Measurements from ENCODE around the gene ALDH16A1.
"Not testable (repeated sequence)": the region's sequence is repeated elsewhere in the genome, so short reads cannot be mapped to it uniquely, and the experiment has no call there.

Gene ALDH16A1

DNA sequence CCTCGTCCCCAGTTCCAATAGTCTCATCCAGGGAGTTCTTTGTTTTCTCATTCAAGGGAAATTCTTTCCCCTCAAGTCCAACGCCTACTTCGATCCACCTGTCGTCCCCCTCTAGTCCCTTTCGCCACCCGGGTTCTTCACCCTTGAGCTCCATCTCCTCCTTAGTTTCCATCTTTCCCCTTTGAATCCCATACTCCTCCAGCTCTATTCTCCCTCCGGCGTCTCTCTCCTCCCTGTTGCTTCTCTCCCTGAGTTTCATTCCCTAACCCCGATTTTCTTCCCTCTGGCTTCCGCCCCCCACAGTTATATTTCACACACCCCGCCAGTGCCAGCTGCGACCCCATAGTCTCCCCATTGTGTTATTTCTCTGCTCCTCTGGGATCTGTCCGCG lies 11.1 kb upstream of the ALDH16A1 start:
- no peak for DNase-seq

DNA sequence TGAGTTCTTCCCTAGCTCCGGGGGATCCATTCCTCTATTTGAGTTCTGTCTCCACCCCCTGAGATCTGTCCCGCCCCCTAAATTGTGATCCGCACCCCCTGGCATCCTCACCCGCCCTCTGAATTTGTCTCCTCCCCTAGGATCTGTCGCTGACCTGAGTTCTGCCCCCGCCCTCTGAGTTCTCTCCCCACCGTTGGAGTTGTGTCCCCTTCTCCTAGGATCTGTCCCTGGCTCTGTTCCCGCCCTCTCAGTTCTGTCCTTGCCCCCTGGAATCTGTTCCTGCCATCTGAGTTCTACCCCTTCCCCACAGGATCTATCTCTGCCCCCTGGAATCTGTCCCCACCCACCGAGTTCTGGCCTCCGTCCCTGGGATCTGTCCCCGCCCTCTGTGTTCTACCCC lies 10.7 kb upstream of the ALDH16A1 start:
- DNase-seq: no peak

DNA sequence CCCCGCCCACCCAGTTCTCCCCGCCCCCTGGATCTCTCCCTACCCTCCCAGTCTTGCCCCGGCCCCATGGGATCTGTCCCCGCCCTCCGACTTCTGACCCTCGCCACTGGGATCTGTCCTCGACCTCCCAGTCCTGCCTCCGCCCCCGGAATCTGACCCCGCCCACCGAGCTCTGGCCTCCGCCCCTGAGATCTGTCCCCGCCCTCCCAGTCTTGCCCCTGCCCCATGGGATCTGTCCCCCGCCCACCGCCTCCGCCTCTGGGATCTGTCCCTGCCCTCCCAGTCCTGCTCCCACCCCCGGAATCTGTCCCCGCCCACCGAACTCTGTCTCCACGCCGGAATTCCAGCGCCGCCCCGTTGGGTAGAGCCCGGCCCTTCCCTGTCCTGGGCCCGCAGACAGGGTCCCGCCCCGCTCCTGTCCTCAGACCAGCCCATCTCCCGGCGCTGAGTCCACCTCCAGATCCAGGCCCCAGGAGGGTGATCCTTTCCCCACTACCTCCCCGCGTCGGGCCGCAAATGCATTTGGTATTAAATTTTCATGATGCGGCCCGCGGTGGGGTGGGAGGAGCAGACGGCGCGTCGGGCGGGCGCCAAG lies 10.2 kb upstream of the ALDH16A1 start:
- DNase-seq: peak; percentile 64

GRCh38 chr19:49443366-49444099 lies 9.5 kb upstream of the ALDH16A1 start:
- peak; percentile 94 for DNase-seq

DNA sequence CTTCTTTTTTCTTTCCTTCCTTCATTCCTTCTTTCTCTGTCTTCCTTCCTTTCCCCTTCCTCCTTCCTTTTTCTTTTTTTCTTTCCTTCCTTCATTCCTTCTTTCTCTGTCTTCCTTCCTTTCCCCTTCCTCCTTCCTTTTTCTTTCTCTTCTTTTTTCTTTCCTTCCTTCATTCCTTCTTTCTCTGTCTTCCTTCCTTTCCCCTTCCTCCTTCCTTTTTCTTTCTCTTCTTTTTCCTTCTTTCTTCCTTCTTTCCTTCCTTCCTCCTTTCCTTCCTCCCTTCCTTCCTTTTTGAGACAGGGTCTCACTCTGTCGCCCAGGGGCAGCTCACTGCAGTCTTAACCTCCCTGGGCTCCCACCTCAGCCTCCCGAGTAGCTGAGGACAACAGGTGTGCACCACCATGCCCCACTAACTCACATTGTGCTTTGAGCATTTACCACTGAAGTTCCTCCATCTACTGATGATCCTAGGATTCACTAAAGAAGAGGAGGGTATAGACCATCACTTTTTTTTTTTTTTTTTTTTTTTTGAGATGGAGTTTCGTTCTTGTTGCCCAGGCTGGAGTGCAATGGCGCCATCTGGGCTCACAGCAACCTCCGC lies 8.8 kb upstream of the ALDH16A1 start:
- DNase-seq: not testable (repeated sequence)

DNA sequence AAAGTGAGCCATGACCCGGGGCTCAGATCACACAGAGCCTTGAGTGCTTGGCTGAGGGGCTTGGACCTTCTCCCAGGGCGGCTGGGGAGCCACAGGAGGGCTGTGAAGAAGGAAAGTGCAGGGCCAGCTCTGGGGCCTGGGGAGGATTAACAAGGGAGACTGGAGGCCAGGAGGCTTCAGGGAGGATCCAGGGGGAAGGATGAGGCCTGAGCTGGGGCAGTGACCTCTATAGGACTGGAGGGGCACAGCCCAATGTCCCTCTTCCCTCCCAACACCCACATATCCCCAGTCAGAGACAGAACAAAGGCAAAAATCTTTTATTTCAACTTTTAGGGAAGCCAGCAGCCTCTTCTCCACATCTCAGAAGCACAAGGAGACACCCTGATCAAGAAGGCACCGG lies 7.0 kb upstream of the ALDH16A1 start:
- no peak for DNase-seq

- no peak for DNase-seq
Observed at GRCh38 chr19:49447485-49448431, 5.3 kb upstream of the ALDH16A1 start.

GRCh38 chr19:49448432-49448786 lies 4.6 kb upstream of the ALDH16A1 start:
- no peak for DNase-seq

DNA sequence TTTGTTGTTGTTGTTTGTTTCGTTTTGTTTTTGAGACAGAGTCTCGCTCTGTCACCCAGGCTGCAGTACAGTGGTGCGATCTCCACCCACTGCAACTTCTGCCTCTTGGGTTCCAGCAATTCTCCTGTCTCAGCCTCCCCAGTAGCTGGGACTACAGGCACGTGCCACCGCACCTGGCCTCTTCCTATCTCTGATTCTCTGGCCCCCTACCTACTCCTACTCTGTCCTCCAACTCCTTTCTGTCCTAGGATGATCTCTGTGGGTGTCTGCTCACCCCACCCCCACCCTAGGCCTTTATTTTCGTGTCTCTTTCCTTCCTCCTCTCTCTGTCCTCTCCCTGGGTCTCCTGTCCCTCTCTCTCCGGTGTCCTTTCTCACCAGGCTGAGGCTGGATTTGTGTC lies 2.6 kb upstream of the ALDH16A1 start:
- DNase-seq: no peak

GRCh38 chr19:49451430-49452181 lies 1.4 kb upstream of the ALDH16A1 start, which contains the start of gene PIH1D1:
Gene PIH1D1 (minus strand): TSS chr19:49451814. CDS start chr19:49451574, 240 bp downstream.
- peak; percentile 99 for DNase-seq

GRCh38 chr19:49453757-49454240 lies 774 bp downstream of the ALDH16A1 start:
- DNase-seq: peak; percentile 62

- DNase-seq: no peak
Observed at GRCh38 chr19:49455773-49456172, 2.7 kb downstream of the ALDH16A1 start.

- DNase-seq: no peak
Observed at GRCh38 chr19:49456326-49456725, 3.3 kb downstream of the ALDH16A1 start.

DNA sequence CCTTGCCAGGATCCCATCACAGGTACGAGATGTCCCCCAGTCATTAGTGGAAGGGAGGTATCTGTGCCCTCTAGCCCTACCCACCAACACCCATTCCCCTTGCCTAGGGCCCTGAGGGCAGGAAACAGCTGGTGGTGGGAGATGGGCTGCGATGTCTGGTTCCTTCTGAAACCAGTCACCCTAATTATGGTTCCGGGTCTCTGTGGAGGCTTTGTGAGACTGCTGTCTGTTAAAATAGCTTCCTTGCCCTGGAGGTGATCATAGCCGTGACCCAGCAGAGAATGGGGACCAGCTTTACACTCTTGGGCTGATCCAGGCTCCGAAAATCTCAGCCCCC lies 5.5 kb downstream of the ALDH16A1 start:
- peak; percentile 26 for DNase-seq

- DNase-seq: no peak
Observed at GRCh38 chr19:49459388-49459787, 6.4 kb downstream of the ALDH16A1 start.

GRCh38 chr19:49461130-49461529 lies 8.1 kb downstream of the ALDH16A1 start:
- DNase-seq: not testable (repeated sequence)

DNA sequence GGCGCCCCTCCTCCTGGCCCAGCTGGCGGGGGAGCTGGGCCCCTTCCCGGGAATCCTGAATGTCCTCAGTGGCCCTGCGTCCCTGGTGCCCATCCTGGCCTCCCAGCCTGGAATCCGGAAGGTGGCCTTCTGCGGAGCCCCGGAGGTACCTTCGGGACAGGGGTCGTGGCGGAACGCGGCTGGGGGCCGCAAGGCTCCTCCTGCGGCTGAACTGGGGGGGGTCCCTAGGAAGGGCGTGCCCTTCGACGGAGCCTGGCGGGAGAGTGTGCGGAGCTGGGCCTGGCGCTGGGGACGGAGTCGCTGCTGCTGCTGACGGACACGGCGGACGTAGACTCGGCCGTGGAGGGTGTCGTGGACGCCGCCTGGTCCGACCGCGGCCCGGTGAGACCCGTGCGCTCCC lies 8.6 kb downstream of the ALDH16A1 start:
- DNase-seq: no peak

GRCh38 chr19:49462492-49462891 lies 9.5 kb downstream of the ALDH16A1 start:
- DNase-seq: no peak

- no peak for DNase-seq
Observed at GRCh38 chr19:49463960-49464740, 11.1 kb downstream of the ALDH16A1 start.

DNA sequence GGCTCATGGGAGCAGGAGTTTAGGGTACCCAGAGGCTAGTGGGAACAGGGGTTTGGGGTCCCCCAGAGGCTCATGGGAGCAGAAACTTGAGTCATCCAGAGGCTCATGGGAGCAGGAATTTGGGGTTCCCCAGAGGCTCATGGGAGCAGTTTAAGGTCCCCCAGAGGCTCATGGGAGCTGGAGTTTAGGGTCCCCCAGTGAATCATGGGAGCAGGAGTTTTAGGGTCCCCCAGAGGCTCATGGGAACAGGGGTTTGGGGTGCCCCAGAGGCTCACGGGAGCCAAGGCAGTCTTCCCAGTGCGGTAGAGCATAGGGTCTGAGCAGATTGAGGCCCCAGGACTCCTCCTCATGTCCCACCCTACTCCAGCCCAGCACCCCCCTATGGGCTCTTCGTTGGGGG lies 12.3 kb downstream of the ALDH16A1 start:
- no peak for DNase-seq

DNA sequence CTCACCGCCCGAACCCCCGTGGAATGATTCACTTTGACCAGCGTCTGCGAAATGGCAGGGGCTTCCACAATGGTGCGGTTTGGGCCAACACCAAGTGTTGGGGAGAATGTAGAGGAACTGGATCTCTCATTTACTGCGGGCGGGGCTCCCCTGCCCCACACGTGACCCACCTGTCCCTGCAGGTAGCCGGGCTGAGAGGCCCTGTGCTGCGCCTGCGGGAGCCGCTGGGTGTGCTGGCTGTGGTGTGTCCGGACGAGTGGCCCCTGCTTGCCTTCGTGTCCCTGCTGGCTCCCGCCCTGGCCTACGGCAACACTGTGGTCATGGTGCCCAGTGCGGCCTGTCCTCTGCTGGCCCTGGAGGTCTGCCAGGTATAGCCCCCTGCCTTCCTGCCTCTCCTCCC lies 15.2 kb downstream of the ALDH16A1 start:
- DNase-seq: no peak

All from CD4-positive, alpha-beta T cell treated with Interleukin-17A for 1 hour (primary cell).